Vagina (tissue), 2 donors: ENCODE measurements around the gene C1orf185.

Source experiments
- POLR2A ChIP-seq, 2 donors: fragments of 450-650 bp; IDR thresholded peaks; one replicate each; pipeline ENCODE4 v1.6.1; 2017; ENCODE audit warnings: antibody characterized with exemption in 2 of 2, mild to moderate bottlenecking in 2 of 2, moderate library complexity in 2 of 2
- TF ChIP-seq, protein P1 (sequence below), 3 experiments: fragments of 450-650 bp in 2 of 3; fragments of 200-600 bp in 1 of 3; sonication (generic) in 1 of 3; IDR thresholded peaks; one replicate each; pipeline ENCODE4 v1.5.1; 2017 to 2019; ENCODE audit warnings: antibody characterized with exemption in 3 of 3, mild to moderate bottlenecking in 2 of 3, moderate library complexity in 2 of 3

DNA sequence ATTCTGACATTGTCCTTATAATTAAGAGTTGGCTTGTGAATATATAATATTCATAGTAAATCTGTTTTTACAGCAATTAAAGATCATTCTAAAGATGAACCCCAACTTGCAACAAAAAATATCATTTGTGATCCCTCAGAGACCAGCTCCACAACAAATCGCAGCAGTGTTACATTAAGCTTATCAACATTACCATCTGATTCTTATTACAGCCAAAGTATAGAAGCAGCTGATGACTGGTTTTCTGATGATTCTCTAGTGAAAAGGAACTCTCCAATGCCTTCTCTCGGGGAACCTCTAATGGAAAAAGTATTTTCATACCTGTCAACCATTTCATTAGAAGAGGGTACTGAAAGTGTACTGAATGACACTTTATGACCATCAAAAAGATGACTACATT is 45.4 kb downstream of the C1orf185 start:
- TF ChIP-seq, protein P1, sequence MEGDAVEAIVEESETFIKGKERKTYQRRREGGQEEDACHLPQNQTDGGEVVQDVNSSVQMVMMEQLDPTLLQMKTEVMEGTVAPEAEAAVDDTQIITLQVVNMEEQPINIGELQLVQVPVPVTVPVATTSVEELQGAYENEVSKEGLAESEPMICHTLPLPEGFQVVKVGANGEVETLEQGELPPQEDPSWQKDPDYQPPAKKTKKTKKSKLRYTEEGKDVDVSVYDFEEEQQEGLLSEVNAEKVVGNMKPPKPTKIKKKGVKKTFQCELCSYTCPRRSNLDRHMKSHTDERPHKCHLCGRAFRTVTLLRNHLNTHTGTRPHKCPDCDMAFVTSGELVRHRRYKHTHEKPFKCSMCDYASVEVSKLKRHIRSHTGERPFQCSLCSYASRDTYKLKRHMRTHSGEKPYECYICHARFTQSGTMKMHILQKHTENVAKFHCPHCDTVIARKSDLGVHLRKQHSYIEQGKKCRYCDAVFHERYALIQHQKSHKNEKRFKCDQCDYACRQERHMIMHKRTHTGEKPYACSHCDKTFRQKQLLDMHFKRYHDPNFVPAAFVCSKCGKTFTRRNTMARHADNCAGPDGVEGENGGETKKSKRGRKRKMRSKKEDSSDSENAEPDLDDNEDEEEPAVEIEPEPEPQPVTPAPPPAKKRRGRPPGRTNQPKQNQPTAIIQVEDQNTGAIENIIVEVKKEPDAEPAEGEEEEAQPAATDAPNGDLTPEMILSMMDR (IDR thresholded peaks at IDR 0.05) = no peak
- no peak for TF ChIP-seq POLR2A (IDR thresholded peaks at IDR 0.05)
